ENCODE results near the gene PLVAP. TPM values are rescaled to one million over a fixed set of nuclear protein-coding genes. Genes with fewer than 3 reads are reported as not detected.

PLVAP gene
- total RNA-seq, 1 experiment from 2014 or later = not detected

GRCh38 chr19:17347361-17347760, 29.8 kb downstream of the PLVAP start (continued):
- no peak for TF ChIP-seq ZNF219 (CRISPR knock-in tag; IDR thresholded peaks at IDR 0.05; ENCODE audit: borderline replicate concordance)
- TF ChIP-seq, protein P1, sequence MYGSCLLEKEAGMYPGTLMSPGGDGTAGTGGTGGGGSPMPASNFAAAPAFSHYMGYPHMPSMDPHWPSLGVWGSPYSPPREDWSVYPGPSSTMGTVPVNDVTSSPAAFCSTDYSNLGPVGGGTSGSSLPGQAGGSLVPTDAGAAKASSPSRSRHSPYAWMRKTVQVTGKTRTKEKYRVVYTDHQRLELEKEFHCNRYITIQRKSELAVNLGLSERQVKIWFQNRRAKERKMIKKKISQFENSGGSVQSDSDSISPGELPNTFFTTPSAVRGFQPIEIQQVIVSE (CRISPR knock-in tag; IDR thresholded peaks at IDR 0.05; ENCODE audit: borderline replicate concordance) = no peak

DNA sequence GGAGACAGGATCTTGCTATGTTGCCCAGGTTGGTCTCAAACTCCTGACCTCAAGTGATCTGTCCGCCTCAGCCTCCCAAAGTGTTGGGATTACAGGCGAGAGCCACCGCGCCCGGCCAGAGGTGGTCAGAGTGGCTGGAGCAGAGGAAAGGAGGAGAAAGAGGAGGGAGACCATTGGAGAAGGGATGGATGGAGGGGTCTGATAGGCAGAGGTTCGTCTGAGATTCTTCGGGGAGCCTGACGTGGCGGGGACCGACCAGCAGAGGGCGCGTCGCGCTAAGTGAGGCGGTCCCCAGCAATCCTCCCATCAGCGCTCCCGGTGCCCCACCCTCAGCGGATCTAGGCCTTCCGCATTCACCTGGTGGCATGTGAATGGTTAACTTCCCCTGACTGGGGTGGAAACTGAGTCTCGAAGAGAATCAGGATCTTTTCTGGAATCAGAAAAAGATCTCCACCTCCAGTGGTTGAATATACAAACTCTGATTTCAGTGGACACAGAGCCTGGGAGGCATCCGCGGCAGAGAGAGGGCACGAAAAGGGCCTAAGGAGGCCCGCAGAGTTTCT, 31.0 kb downstream of the PLVAP start:
- peak overlapping the region; percentile 90 for H3K27ac Mint-ChIP-seq
- POLR2A ChIA-PET = no interaction called here
- DNase-seq (ENCODE audit: low spot score) = peak; percentile 92

GRCh38 chr19:17341845-17342244, 35.3 kb downstream of the PLVAP start:
- ChIA-PET CTCF (interaction anchor here (1.1 to 1.7 kb wide), 2 partner anchors 9 to 44 kb away, joined by 3 to 4 read pairs; no protein-coding TSS in a partner anchor), POLR2A (no interaction called here)
- H3K9me3 Mint-ChIP-seq = no peaks in the 10 kb centered on the region
- H3K36me3 Mint-ChIP-seq = peaks cover 11% of the 10 kb centered on the region
- no peak overlapping the region for H3K4me3 Mint-ChIP-seq
- DNase-seq (ENCODE audit: low spot score) = no peak
- H3K27me3 Mint-ChIP-seq (ENCODE audit: low read depth) = no peaks in the 10 kb centered on the region
- H3K4me1 Mint-ChIP-seq = peaks cover 28% of the 10 kb centered on the region
- no peak for ATAC-seq
- H3K27ac Mint-ChIP-seq = no peak overlapping the region; the same call in 1 of the 2 replicates
- TF ChIP-seq IRF2 (CRISPR knock-in tag; IDR thresholded peaks at IDR 0.05; ENCODE audit: borderline replicate concordance, low read depth) (no peak), ZNF671 (CRISPR knock-in tag; IDR thresholded peaks at IDR 0.05) (no peak), AR (CRISPR knock-in tag; IDR thresholded peaks at IDR 0.05) (no peak), SP1 (CRISPR knock-in tag; conservative IDR thresholded peaks at IDR 0.05) (no peak), ZNF232 (CRISPR knock-in tag; IDR thresholded peaks at IDR 0.05) (no peak), ZNF138 (CRISPR knock-in tag; conservative IDR thresholded peaks at IDR 0.05) (no peak), ZBTB21 (CRISPR knock-in tag; IDR thresholded peaks at IDR 0.05; ENCODE audit: borderline replicate concordance) (no peak), RORB (CRISPR knock-in tag; IDR thresholded peaks at IDR 0.05) (no peak), NFATC4 (CRISPR knock-in tag; IDR thresholded peaks at IDR 0.05) (no peak), ZNF317 (CRISPR knock-in tag; IDR thresholded peaks at IDR 0.05; ENCODE audit: borderline replicate concordance, low read depth) (no peak)
- TF ChIP-seq, protein P2, sequence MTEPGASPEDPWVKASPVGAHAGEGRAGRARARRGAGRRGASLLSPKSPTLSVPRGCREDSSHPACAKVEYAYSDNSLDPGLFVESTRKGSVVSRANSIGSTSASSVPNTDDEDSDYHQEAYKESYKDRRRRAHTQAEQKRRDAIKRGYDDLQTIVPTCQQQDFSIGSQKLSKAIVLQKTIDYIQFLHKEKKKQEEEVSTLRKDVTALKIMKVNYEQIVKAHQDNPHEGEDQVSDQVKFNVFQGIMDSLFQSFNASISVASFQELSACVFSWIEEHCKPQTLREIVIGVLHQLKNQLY (CRISPR knock-in tag; IDR thresholded peaks at IDR 0.05) = no peak

More for the DNA sequence above, 31.0 kb downstream of the PLVAP start:
- Mint-ChIP-seq H3K4me1 (peaks cover 20% of the 10 kb centered on the region), H3K9me3 (no peaks in the 10 kb centered on the region), H3K36me3 (peaks cover 11% of the 10 kb centered on the region), H3K4me3 (no peak overlapping the region), H3K27me3 (ENCODE audit: low read depth) (no peaks in the 10 kb centered on the region; the same call in 1 of the 2 replicates)
- CTCF ChIA-PET = interaction anchor here (0.7 to 4.4 kb wide), 8 partner anchors 9 to 526 kb away, joined by 3 to 24 read pairs (median 7); partner anchors contain the start of genes ANO8, MVB12A and SLC5A5
- peak; percentile 90 for ATAC-seq
- TF ChIP-seq SP1 (CRISPR knock-in tag; conservative IDR thresholded peaks at IDR 0.05) = peak; percentile 56; the same call in 1 of the 2 replicates
- TF ChIP-seq MAX (CRISPR knock-in tag; IDR thresholded peaks at IDR 0.05) = peak; percentile 29; the same call in 1 of the 2 replicates
- TF ChIP-seq ZNF121 (CRISPR knock-in tag; IDR thresholded peaks at IDR 0.05) = peak; percentile 97
- 0 out of 2 replicates have a peak, but pooled peaks have one; percentile 79 for TF ChIP-seq GTF2I (CRISPR knock-in tag; conservative IDR thresholded peaks at IDR 0.05)
- TF ChIP-seq, protein P3, sequence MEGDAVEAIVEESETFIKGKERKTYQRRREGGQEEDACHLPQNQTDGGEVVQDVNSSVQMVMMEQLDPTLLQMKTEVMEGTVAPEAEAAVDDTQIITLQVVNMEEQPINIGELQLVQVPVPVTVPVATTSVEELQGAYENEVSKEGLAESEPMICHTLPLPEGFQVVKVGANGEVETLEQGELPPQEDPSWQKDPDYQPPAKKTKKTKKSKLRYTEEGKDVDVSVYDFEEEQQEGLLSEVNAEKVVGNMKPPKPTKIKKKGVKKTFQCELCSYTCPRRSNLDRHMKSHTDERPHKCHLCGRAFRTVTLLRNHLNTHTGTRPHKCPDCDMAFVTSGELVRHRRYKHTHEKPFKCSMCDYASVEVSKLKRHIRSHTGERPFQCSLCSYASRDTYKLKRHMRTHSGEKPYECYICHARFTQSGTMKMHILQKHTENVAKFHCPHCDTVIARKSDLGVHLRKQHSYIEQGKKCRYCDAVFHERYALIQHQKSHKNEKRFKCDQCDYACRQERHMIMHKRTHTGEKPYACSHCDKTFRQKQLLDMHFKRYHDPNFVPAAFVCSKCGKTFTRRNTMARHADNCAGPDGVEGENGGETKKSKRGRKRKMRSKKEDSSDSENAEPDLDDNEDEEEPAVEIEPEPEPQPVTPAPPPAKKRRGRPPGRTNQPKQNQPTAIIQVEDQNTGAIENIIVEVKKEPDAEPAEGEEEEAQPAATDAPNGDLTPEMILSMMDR (IDR thresholded peaks at IDR 0.05) = peak; percentile 96
- no peak for TF ChIP-seq NFYB (CRISPR knock-in tag; conservative IDR thresholded peaks at IDR 0.05; ENCODE audit: low read depth)
- TF ChIP-seq TEAD1 (CRISPR knock-in tag; IDR thresholded peaks at IDR 0.05) = peak; percentile 53; the same call in 1 of the 2 replicates
- 0 out of 2 replicates have a peak, but pooled peaks have one; percentile 32 for TF ChIP-seq FOXP1 (CRISPR knock-in tag; IDR thresholded peaks at IDR 0.05; ENCODE audit: borderline replicate concordance)
- TF ChIP-seq ATF1 (CRISPR knock-in tag; IDR thresholded peaks at IDR 0.05) = no peak
- TF ChIP-seq ZNF281 (CRISPR knock-in tag; IDR thresholded peaks at IDR 0.05) = no peak
